ENCODE results near the gene FXYD3.
"Not testable (repeated sequence)": the region's sequence is repeated elsewhere in the genome, so short reads cannot be mapped to it uniquely, and the experiment has no call there.

FXYD3 gene

DNA sequence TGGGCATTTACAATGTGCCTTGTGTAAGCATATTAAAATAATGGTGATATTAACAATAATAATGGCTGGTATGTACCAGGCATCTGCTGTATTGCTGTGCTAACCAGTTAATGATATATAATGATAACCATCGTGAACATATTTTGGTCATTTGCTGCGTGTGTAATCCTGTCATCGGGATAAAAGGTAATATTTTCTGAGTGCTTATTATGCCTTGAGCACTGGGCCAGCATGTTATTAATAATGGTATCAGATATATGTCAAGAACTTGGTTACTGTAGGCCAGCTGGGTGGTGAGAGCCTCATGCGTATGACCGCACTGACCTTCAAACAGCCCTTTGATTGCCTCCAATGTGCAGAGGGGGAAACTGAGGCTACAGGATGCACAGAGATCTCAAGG is 22.2 kb upstream of the FXYD3 start:
- Mint-ChIP-seq H3K27ac (no peak overlapping the region), H3K27me3 (ENCODE audit: low read depth) (no peaks in the 10 kb centered on the region)

GRCh38 chr19:35093941-35094647 is 21.5 kb upstream of the FXYD3 start:
- Mint-ChIP-seq H3K36me3 (ENCODE audit: low read depth) (no peaks in the 10 kb centered on the region), H3K4me3 (no peak overlapping the region), H3K27me3 (ENCODE audit: low read depth) (no peaks in the 10 kb centered on the region), H3K4me1 (ENCODE audit: low read depth) (no peaks in the 10 kb centered on the region), H3K27ac (no peak overlapping the region), H3K9me3 (no peaks in the 10 kb centered on the region)
- DNase-seq (ENCODE audit: low spot score), result no peak

More for the DNA sequence above, 22.2 kb upstream of the FXYD3 start:
- Mint-ChIP-seq H3K4me1 (ENCODE audit: low read depth) (no peaks in the 10 kb centered on the region), H3K4me3 (no peak overlapping the region), H3K36me3 (ENCODE audit: low read depth) (no peaks in the 10 kb centered on the region), H3K9me3 (no peaks in the 10 kb centered on the region)
- no peak for DNase-seq (ENCODE audit: low spot score)

- Mint-ChIP-seq H3K36me3 (ENCODE audit: low read depth) (no peaks in the 10 kb centered on the region), H3K27ac (no peak overlapping the region), H3K4me3 (no peak overlapping the region), H3K4me1 (ENCODE audit: low read depth) (no peaks in the 10 kb centered on the region), H3K9me3 (no peaks in the 10 kb centered on the region), H3K27me3 (ENCODE audit: low read depth) (no peaks in the 10 kb centered on the region)
- DNase-seq (ENCODE audit: low spot score), result no peak
Measured at GRCh38 chr19:35094656-35095055, 21.0 kb upstream of the FXYD3 start.

DNA sequence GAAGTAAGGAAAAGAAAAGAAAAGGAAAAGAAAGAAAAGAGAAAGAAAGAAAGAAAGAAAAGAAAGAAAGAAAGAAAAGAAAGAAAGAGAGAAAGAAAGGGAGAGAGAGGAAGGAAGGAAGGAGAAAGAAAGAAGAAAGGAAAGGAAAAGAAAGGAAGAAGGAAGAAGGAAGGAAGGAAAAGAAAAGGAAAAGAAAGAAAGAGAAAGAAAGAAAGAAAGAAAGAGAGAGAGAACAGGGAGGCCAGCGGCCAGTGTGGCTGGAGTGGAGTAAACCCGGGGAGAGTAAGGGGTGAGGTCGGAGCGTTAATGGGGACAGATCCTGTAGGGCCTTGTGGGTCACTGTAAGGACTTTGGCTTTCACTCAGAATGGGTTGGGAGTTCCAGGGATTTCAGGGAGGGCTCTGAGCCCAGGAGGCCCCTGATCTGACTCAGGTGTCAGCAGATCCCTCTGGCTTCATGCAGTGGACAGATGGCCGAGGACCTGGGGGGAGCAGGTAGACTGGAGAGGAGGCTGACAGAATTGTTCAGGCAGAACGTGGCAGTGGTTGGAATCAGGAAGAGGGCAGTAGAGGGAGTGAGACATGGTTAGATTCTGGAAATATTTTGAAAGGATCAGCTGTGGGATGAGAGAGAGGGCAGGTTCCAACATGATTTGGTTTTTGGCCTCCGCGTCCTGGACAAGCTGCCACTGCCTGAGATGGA is 19.8 kb upstream of the FXYD3 start:
- Mint-ChIP-seq H3K4me3 (no peak overlapping the region), H3K4me1 (ENCODE audit: low read depth) (no peaks in the 10 kb centered on the region), H3K27ac (no peak overlapping the region), H3K27me3 (ENCODE audit: low read depth) (no peaks in the 10 kb centered on the region), H3K36me3 (ENCODE audit: low read depth) (no peaks in the 10 kb centered on the region), H3K9me3 (no peaks in the 10 kb centered on the region)
- DNase-seq (ENCODE audit: low spot score), result no peak

DNA sequence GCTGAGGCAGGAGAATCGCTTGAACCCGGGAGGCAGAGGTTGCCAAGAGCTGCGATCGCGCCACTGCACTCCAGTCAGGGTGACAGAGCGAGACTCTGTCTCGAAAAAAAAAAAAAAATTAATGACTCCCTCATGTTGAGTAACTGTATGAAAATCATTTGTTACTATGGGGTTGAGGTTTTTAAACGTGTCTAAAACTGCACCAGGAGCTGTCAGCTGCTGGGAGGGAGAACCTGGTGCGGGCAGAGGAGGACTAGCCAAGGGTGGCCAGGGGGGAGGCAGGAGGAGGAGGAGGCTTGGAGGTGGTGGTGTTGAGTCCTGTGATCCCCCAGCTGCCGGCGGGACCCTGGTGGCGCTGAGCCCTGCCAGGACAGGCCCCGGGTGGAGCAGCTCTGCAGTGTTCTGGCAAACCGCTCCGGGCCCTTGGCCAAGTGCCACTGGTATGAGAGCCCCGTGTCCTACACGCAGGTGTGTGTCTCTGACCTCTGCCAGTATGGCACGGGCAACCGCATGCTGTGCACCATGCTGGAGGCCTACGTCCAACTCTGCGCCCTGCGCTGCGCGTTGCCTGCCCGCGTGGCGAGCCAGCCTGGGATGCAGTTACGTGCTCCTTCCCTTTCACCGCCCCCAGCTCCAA is 17.1 kb upstream of the FXYD3 start:
- no peaks in the 10 kb centered on the region for H3K27me3 Mint-ChIP-seq (ENCODE audit: low read depth)
- no peak for DNase-seq (ENCODE audit: low spot score)
- no peak overlapping the region for H3K4me3 Mint-ChIP-seq
- H3K27ac Mint-ChIP-seq, result no peak overlapping the region
- no peaks in the 10 kb centered on the region for H3K9me3 Mint-ChIP-seq
- H3K4me1 Mint-ChIP-seq (ENCODE audit: low read depth), result no peaks in the 10 kb centered on the region
- no peaks in the 10 kb centered on the region for H3K36me3 Mint-ChIP-seq (ENCODE audit: low read depth)

- DNase-seq (ENCODE audit: low spot score), result no peak
- H3K36me3 Mint-ChIP-seq (ENCODE audit: low read depth), result no peaks in the 10 kb centered on the region
Measured at GRCh38 chr19:35099155-35099896, 16.3 kb upstream of the FXYD3 start.

DNA sequence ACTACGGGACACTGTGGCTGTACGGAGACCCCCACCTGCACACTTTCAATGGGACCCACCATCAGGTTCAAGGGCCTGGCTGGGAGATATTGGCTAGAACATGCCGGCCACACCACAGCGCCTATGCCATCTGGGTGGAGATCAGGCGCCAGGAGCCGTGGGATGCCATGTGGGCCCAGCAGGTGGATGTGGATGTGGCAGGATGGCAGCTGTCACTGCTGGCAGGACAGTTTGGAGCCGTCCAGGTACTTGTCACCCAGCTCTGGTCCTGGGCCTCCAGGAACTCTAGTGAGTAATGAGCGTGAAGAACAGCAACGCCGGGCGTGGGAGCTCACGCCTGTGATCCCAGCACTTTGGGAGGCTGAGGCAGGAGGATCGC is 15.7 kb upstream of the FXYD3 start:
- H3K27me3 Mint-ChIP-seq (ENCODE audit: low read depth), result no peaks in the 10 kb centered on the region
- H3K4me3 Mint-ChIP-seq, result no peak overlapping the region
- no peak for DNase-seq (ENCODE audit: low spot score)
- H3K9me3 Mint-ChIP-seq, result no peaks in the 10 kb centered on the region
- no peak overlapping the region for H3K27ac Mint-ChIP-seq
- no peaks in the 10 kb centered on the region for H3K36me3 Mint-ChIP-seq (ENCODE audit: low read depth)
- no peaks in the 10 kb centered on the region for H3K4me1 Mint-ChIP-seq (ENCODE audit: low read depth)

More at GRCh38 chr19:35099155-35099896, 16.3 kb upstream of the FXYD3 start:
- Mint-ChIP-seq H3K4me1 (ENCODE audit: low read depth) (no peaks in the 10 kb centered on the region), H3K27ac (no peak overlapping the region), H3K27me3 (ENCODE audit: low read depth) (no peaks in the 10 kb centered on the region), H3K4me3 (no peak overlapping the region), H3K9me3 (no peaks in the 10 kb centered on the region)

- Mint-ChIP-seq H3K27ac (no peak overlapping the region), H3K4me1 (ENCODE audit: low read depth) (no peaks in the 10 kb centered on the region), H3K9me3 (no peaks in the 10 kb centered on the region), H3K36me3 (ENCODE audit: low read depth) (no peaks in the 10 kb centered on the region), H3K27me3 (ENCODE audit: low read depth) (no peaks in the 10 kb centered on the region), H3K4me3 (no peak overlapping the region)
- DNase-seq (ENCODE audit: low spot score), result no peak
Measured at GRCh38 chr19:35100588-35101533, 14.8 kb upstream of the FXYD3 start.

- DNase-seq (ENCODE audit: low spot score); H3K4me3 Mint-ChIP-seq; H3K9me3 Mint-ChIP-seq; H3K27me3 Mint-ChIP-seq (ENCODE audit: low read depth); H3K4me1 Mint-ChIP-seq (ENCODE audit: low read depth); H3K27ac Mint-ChIP-seq; H3K36me3 Mint-ChIP-seq (ENCODE audit: low read depth): not testable (repeated sequence)
Measured at GRCh38 chr19:35101949-35102348, 13.7 kb upstream of the FXYD3 start.

DNA sequence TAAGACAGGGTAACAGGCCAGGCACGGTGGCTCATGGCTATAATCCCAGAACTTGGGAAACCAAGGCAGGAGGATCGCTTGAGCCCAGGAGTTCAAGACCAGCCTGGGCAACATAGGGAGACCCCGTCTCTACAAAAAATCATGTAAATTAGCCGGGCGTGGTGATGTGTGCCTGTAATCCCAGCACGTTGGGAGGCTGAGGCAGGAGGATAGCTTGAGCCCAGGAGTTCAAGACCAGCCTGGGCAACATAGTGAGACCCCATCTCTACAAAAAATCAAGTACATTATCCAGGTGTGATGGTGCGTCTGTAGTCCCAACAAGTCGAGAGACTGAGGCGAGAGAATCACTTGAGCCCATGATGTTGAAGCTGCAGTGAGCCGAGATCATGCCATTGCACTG is 12.0 kb upstream of the FXYD3 start:
- H3K4me1 Mint-ChIP-seq (ENCODE audit: low read depth); H3K27me3 Mint-ChIP-seq (ENCODE audit: low read depth); H3K4me3 Mint-ChIP-seq; H3K27ac Mint-ChIP-seq; DNase-seq (ENCODE audit: low spot score); H3K36me3 Mint-ChIP-seq (ENCODE audit: low read depth); H3K9me3 Mint-ChIP-seq: not testable (repeated sequence)

GRCh38 chr19:35104361-35104760 is 11.3 kb upstream of the FXYD3 start:
- H3K36me3 Mint-ChIP-seq (ENCODE audit: low read depth), result no peaks in the 10 kb centered on the region

GRCh38 chr19:35105047-35105410 is 10.6 kb upstream of the FXYD3 start:
- no peaks in the 10 kb centered on the region for H3K36me3 Mint-ChIP-seq (ENCODE audit: low read depth)
- no peak overlapping the region for H3K27ac Mint-ChIP-seq
- H3K4me1 Mint-ChIP-seq (ENCODE audit: low read depth), result no peaks in the 10 kb centered on the region
- no peaks in the 10 kb centered on the region for H3K9me3 Mint-ChIP-seq
- no peak overlapping the region for H3K4me3 Mint-ChIP-seq
- H3K27me3 Mint-ChIP-seq (ENCODE audit: low read depth), result peaks cover 2% of the 10 kb centered on the region
- no peak for DNase-seq (ENCODE audit: low spot score)

More at GRCh38 chr19:35104361-35104760, 11.3 kb upstream of the FXYD3 start:
- H3K4me3 Mint-ChIP-seq, result no peak overlapping the region
- DNase-seq (ENCODE audit: low spot score), result no peak
- H3K27me3 Mint-ChIP-seq (ENCODE audit: low read depth), result no peaks in the 10 kb centered on the region
- H3K4me1 Mint-ChIP-seq (ENCODE audit: low read depth), result no peaks in the 10 kb centered on the region
- H3K27ac Mint-ChIP-seq, result no peak overlapping the region
- H3K9me3 Mint-ChIP-seq, result no peaks in the 10 kb centered on the region

Measured in T-helper 2 cell treated with Interferon-gamma antibody and Interleukin-4, amounts not matched to agents 5 μg/mL and 100 μg/mL, for 36 hours (primary cell).